GM12874 (cell line): Measurements from ENCODE around the gene GDA.

Source experiments
- CTCF ChIP-seq: IDR thresholded peaks from 2 replicates; pipeline ENCODE4 v1.5.1; 2011; ENCODE audit warnings: low read depth, mild to moderate bottlenecking, control low read depth, low read length, moderate library complexity; ENCODE audit not compliant: insufficient read depth

The GDA gene

DNA sequence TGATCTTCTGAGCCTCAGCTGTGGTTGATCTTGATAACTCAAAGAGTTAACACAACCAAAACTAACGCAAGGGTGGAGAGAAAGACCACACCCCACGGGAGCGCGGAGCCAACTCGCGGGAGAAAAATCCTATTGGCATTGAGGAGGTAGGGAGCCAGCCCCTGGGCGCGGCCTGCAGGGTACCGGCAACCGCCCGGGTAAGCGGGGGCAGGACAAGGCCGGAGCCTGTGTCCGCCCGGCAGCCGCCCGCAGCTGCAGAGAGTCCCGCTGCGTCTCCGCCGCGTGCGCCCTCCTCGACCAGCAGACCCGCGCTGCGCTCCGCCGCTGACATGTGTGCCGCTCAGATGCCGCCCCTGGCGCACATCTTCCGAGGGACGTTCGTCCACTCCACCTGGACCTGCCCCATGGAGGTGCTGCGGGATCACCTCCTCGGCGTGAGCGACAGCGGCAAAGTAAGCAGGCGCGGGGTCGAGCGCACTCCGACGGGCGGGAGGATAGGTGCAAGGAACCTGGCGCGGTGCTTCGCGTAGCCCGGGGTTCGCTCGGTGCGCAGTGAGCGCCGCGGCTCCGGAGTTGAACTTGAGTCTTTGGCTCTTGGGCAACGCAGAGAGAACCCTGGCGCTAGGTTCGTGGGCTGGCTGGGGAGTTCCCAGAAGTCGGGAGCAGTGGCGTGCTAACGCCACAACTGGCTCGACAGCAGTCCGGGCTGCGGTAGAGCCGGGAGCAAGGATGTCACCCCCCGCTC is at the start of gene GDA:
GDA (plus strand) TSS at position 210 of the 745 bp plus-strand sequence; CDS start at position 330, 120 bp downstream.
- no peak for TF ChIP-seq CTCF

DNA sequence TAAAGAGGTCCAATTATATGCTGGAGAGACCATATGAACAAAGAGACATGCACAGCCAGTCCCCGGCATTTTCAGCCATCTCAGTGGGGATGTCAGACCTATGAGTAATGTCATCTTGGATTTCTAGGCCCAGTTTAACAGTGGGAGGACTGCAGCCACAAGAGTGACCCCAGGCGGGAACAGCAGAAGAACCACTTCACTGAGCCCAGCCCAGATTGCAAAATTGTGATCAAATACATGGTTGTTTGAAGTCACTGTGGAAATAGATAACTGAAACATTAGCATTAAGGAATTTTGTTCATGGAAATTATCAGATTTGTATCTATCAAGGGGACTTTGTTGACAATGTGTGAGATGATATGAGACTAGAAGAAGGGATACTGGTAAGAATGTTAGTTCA is 46.7 kb upstream of the GDA start:
- TF ChIP-seq CTCF = no peak

- no peak for TF ChIP-seq CTCF
These were observed 36.2 kb upstream of the GDA start for GRCh38 chr9:72113056-72113455.

- no peak for TF ChIP-seq CTCF
These were observed 29.4 kb upstream of the GDA start for GRCh38 chr9:72119853-72120252.

DNA sequence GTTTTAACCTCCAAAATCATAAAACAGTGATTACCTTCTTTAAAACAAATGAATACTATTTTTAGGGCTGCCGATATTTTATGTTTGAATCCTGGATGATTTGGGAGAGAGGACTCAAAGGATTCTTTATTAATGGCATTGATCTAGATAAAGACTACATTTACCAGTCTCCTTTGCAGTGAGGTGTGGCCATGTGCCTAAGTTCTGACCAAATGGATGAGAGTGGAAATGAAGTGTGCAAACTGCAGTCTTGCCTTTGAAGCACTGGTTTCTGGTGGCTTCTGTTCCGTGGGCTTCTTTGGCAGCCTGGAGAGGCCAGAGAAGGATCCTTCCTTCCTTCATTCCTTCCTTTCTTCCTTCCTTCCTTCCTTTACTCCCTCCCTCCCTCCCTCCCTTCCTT is 24.3 kb upstream of the GDA start:
- TF ChIP-seq CTCF = no peak

GRCh38 chr9:72127753-72128152 is 21.5 kb upstream of the GDA start:
- no peak for TF ChIP-seq CTCF

- no peak for TF ChIP-seq CTCF
These were observed 20.7 kb upstream of the GDA start for GRCh38 chr9:72128526-72128925.
